Activated T-helper 1 cell treated with anti-CD3 and anti-CD28 coated beads, Interleukin-2, amount 50 U/mL, for 16 hours (primary cell): ENCODE results near the gene PLEK.

Experiments
- DNase-seq, 2 donors: peaks; one replicate each; pipeline ENCODE4 v3.0.0-alpha.2; 2020; ENCODE audit warnings: low read depth in 1 of 2, low spot score in 1 of 2

PLEK gene

DNA sequence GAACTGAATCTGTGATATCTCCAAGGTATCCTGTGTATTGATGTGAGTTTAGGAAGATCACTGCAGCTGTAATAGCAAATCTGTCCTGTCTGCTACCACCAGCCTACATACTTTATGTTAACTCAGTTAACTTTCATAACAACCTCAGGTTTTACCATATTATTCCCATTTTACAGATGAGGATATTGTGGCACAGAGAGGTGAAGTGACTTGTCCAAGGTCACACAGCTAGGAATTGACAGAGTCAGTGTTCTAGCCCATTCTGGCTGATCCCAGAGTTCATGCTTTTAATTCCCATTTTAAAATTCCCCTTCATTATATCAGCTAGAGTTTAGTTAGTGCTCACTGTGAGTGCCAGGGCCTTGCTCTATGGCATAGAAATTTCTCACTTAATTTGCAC is 49.4 kb downstream of the PLEK start:
- DNase-seq = no peak

DNA sequence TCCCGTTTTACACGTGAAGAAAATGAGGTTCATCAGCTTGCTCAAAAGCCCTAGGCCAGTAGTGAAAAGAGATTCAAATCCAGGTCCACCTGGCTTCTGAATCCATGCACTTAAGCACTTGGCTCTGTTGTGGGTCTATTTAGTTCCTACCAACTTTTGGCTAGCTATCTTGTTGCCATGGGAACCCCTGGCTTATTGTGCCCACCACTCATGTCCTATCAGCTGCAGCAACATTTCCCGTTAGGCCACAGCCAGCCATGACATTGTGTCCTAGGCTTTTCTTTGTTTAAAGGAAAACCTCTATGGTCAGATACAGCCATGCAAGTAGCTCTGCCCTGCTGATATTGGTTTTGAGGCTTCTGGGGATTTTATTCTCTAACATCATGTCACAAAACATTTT is 49.8 kb downstream of the PLEK start:
- no peak for DNase-seq

DNA sequence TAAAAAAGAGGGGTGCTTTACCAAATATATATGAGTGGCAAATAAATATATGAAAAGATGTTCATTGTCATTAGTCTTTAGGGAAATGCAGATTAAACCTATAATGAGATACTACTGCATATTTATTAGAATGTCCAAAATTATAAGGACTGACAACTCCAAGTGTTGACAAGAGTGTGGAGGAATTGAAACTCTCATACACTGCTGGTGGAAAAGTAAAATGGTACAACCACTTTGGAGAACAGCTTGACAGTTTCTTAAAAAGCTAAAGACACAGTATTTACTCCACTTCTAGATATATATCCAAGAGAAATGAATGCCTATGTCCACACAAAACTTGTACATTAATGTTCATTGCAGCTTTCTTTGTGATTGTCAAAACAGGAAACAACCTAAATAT is 50.4 kb downstream of the PLEK start:
- no peak for DNase-seq

DNA sequence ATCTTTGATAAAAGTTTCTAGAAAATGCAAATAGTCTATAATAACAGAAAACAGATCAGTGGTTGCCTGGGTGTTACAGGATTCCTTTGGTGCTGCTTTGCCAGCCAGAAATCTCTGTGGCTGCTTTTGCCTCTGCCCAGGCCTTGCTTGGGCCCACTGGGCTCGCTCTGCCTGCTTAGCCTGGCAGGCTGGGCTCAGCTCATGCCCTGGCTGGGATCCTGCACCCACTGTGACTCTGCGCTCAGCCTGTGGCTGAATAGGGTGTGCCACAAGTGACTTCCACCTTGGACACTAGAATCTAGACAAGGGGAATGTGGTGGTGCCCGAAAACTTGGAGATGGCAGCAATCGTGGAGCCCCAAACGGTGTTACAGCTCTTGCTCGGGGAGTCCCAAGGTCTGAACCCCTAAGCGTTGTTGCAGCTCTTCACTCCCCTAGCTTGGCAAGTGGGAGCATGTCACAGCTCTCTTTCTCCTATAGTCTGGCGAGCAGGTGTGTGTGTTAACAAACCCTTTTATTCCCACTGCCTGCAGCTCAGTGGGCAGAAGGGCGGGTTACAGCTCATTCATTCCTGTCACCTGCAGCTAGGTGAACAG is 51.1 kb downstream of the PLEK start:
- no peak for DNase-seq

DNA sequence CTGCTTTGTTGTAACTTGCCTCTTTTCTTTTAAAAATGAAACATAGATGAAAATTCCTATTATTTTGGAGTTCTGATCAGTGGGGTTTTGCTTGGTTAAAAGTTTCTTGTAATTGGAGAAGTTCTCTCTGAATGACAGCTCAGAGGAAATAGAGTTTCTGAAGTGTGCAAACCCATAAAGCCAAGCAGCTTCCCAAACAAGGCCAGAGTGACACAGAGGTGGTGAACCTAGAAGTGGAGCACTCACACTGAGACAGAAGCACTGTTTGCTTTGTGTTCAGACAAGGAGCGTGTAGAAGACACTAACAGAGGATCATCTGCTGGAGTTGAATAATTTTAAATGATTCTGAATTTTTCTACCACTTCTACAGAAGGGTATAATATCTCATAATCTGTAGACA is 52.8 kb downstream of the PLEK start:
- no peak for DNase-seq

DNA sequence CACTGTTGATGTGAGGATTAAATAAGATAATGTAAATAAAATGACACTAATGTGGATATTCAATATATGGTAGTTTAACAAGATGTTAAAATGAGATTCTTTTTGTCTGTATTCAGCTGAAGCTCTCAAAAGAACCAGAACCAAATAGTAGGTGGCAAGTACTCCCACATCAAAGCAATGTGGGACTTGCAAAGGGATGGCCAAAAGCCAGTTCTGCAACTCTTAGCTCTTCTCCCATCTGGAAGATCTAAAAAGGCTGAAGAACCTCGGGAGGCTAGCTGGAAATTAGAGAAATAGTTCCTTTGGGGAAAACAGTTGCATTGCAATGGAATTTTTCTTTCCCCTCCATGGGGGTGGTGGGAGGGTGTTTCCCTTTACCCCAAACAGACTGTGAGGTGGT is 53.3 kb downstream of the PLEK start:
- no peak for DNase-seq

DNA sequence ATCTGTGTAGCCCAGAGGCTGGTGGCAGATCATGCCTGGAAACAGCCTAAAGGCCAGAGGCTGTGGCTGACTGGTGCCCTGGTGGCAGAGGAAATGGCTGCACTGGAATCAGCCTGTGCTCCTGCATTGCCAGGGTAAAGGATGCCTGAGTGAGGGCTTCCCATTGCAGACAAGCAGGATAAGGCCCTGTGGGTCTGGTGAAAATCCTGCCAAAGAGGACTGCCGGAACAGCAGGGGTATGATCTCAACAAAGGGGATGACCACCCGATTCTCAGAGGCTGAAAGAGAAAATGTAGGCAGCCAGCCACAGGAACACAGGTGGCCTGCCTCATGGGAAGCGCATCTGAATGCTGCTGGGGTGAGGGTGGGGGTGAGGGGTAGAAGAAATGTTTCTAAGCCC is 53.8 kb downstream of the PLEK start:
- no peak for DNase-seq

DNA sequence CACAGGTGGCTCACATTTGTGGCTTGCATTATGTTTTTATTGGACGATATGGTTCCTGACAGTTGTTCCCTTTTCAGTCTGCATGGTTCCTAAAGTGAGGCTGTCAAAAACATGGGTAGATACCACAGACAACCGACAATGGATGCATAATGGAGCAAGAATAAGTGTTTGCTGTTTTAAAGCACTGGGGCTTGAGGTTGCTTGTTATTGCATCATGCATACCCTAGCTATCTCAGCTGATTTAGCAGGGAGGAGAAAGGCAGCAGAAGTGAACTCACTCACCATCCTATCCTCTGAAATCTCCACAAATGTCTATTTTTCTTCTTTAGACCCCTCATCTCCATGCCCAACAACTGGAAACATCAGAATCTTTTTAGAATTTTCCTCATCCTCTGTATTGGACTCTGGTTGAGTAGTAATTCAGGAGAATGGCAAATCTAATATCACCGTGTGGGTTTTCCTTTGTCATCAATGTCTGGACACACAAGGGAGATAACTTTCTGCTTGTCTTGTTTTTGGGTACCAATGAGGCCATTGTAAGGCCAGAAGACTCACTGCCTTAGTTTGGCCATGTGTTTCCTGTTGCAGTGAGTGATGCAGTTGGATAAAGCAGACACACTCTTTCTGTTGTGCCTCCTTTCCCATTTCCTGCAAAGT is 55.3 kb downstream of the PLEK start:
- DNase-seq = no peak

DNA sequence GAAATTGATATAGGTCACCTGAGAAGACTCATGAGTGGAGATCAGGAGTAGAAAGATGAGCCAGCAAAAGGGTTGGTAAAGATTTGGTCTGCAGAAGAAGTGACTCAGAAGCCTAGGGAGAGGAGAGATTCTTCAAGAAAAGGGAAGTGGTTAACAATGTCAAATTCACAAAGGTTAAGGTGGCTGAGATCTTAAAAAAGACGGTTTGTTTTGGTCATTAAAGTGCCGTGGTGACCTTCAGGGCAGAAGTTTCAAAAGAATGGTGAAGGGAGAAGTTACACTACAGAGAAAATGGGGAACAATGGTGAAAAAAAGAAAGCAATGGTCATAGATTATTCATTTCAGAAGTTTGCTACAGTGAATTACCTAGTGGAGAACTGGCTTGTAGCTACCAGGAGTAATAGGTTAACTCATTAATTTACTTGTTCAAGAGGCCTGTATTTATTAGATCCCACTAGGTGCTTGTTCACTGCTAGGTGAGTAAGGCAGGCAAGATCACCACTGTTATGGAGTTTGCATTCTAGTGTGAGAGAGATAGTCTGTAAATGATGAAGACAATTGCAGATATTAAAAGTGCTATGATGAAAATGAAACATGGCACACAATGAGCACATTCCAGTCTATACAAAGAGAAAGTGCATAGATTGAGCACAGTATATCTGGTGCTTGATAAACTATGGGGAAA is 59.0 kb downstream of the PLEK start:
- DNase-seq = no peak

DNA sequence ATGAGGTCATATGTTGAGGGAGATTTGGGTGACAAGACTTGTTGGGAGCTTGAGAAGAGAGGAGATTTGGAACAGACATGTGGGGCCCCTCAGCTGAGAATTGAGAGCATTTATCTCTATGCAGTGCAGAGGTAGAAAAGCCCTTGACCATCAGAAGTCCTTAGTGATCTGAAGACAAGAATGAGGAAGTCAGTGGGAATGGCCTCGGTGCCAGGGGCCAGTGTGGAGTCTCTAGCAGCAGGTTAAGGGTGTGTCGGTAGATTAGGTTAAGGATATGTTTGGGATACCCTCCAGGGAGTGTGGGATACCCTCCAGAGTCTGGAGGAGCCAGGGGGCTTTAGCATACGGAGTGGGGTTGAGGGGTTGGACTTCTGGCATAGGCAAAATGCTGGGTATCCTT is 60.4 kb downstream of the PLEK start:
- DNase-seq = no peak

DNA sequence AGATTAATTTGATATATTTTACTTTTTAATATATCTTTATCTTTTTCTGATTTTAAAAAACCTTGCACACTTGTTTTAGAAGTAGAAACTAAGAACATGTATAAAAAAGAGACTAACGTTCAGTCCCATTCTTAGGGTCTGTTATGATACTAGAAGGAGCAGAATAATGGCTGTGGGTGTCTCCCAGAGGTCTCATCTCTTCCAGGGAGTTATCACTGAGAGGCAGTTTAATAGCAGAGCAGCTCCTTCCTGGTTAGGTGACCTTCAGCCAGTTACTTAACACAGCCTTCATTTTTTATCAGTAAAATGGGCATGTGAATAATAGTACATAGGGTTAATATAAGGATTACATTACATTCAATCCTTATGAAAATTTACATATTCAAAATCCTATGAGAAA is 61.4 kb downstream of the PLEK start:
- DNase-seq = no peak

DNA sequence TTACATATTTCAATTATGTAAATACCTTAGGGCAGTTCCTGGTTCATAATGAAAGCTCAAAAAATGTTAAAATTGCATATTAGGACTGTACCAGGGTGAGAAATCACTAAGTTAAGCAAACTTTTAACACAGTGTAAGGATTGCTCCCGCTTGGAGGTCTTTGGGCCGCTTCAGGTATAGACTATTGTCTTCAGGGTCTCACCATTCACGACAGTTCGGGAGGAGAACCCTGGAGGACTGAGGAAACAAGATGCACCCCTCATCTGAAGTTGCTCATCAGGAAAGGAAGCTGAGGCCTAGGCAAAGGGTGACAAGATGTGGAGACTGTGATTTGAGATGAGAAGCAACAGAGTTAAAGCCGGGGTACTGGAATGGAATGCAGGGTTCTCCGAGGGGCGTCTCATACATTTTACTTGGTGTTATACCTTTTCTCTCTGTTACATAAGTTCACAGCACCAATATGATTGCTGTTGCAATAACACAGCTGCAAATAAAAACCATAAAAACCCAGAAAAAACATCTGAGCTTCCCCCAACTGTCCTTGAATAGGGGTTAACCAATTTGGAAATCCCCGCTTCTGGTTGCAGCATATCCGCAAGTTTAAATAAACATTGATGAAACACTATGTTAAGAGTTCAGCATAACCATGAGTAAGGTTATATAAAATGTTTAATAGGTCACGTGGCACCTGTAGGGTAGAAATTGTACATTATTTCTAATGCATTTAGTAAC is 61.9 kb downstream of the PLEK start:
- no peak for DNase-seq

DNA sequence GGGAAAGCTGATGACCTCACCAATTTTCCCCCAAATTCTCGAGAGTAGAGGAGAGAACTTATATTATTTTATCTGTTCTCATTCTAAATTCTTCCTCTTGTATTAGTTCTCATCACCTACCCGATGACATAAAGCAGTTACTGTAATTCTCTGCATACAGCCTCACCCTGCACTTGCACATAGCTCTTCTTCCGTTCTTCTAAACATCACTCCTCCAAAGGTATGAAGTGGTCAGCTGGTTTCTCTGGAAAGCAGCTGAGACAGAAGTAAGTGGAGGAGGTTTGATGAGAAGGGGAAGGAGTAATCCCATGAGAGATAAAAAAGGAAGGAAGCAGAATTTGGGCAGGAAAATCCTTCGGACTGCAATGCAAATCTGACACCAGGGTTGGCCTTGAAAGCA is 63.0 kb downstream of the PLEK start:
- DNase-seq = no peak

DNA sequence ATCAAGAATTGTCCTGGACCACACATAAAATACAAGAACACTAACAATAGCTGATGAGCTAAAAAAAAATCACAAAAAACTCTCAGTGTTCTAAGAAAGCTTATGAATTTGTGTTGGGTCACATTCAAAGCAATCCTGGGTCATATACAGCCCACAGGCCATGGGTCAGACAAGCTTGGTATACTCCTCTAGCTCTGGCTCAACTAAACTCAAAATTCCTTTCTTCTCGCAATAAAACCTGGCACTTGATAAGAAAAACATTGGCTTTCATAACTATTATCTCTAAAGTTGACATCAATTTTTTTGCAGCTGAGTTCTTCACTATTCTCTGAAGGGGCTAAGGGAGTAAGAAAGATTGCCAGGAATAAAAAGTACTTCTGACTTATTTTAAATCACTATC is 63.7 kb downstream of the PLEK start:
- no peak for DNase-seq

DNA sequence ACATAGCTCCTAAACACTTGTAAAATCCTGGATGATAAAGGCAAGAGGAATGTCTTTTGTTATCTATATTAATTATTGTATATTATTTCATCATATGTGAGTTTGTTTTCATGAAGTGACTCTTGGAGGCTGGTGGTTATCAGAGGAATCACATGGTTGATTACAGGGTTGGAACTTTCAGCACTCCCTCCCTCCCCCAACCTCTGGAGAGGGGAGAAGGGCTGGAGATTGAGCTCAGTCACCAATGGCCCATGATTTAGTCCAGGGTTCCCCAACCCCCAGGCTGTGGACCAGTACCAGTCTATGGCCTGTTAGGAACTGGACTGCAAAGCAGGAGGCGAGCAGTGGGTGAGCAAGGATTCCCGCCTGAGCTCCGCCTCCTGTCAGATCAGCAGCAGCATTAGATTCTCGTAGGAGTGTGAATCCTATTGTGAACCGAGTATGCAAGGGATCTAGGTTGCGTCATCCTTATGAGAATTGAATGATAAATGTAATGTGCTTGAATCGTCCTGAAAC is 64.3 kb downstream of the PLEK start:
- no peak for DNase-seq

DNA sequence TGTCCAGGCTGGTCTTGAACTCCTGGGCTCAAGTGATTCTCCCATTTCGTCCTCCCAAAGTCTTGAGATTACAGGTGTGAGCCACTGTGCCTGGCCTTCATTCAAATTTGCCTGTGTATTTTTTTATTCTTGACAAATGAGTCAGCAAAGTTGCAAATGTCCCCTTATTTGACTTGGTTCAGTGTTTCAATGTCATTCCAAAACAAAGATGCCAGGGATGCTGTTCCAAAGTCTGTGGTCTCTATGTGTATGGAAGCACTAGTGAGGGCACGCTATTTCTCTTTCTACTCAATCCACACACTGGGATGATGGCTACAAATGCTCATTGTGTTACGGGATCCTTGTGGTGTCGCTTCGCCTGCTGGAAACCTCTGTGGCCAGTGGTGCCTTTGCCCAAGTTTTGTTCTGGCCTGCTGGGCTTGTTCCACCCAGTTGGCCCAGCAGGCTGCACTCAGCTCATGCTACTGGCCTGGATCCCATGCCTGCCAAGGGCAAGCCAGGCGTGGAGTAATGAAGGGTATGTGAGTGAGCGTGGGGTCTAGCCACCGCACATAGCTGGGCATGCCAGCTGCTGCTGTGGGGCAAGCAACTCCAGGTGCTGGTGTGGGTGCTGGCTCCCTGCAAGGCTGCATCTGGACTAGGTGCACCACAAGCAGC is 66.4 kb downstream of the PLEK start:
- DNase-seq = no peak

DNA sequence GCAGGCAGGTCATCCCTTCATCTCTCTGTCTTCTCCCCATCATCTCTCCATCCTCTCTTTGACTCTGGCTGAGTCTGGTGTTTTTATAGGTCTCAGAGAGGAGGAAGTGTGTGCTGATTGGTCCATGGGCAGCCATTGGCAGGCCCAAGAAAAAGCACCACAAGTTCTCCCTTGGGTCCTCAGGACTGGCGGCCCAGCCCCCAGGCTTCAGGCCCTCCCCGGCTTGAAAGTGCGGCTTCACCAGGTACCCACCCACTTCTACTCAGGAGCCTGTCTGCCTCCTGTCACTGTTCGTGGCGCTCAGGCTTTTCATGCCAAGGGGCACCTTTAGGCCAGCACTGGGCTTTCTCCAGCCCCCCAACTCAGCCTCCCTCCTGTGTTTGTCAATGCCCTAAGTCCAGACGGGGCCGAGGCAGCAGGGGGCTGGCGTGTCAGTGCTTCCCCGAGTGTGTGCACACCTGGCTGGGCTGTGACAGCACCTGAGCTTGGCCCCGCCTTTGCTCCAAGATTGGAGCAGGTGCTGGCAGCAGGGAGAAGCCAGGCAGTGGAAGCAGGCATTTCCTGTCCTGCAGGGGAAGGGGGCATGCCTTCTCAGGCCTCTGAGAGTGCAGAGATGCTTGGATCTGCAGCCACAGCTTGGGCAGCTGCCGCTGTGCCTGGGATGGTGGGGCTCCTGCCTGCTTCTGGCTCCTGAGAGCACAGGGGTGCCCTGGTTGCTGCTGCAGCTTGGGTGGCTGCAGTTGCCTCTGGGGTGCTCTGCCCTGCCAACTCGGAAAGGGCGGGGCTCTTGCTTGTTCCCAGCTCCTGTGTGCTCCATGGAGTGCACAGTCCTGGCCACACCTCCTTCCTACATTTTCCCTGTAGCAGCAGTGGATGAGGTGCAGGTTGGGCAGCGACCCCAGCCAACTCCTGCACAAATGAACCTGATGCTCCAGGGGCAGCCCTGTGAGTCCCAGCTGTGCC is 67.9 kb downstream of the PLEK start:
- DNase-seq = no peak

DNA sequence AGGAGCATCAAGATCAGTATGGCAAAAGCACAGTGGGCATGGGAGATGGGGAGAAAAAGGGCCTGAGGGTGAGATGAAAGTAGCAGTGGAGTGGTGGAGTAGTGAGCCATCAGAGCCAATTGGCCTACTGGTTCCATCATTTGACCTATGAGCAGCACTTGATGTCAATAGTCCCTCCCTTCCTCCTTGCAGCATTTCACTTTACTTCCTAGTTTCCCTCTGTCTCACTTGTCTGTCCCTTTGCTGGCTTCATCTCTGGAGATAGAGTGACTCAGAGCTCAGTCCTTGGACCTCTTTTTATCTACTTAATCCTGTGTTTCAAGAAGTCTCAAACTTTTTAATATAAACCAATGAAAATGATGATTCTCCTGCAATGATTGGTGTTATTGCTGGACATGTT is 69.9 kb downstream of the PLEK start:
- no peak for DNase-seq

DNA sequence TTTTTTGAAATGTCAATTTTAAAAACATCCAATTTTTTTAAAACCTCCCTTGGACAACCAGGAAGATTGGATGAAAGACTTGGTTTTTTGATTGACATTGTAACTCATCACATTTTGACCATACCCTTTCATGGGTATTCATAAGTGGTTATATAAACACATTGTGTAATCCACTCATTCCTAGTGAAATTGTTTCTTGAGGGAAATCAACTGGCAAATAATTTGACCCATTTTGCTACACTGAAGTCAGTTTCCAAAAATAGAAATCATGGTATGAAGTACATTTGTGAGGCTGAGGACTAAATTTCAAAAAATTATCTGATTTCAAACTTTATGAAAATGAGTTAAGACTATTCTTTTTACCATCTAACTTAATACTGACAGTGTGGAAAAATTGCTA is 70.5 kb downstream of the PLEK start:
- no peak for DNase-seq

DNA sequence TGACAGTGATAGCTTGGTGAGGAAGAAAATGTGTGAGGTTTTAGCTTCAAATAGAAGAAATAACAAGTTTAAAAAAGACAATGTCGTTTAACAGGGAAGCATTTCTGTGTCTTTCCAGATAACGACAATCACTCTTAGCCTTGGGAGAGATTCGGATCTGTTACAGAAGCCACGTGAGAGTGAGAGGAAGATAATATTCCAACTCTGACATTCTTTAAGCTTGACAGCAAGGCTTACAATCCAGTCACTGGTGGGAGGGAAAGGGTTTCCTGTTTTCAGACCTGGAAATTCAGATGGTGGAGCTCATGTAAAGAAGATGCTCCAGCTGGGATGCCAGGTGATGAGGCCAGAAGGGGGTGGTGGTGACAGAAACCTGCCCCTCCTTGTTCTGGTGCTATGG is 71.2 kb downstream of the PLEK start:
- no peak for DNase-seq
